Prostate gland (tissue), 2 donors: ENCODE measurements around the gene ABCA13. TPM values are rescaled to one million over a fixed set of nuclear protein-coding genes. Genes with fewer than 3 reads are reported as not detected.

Source experiments
- DNase-seq: peaks from one replicate; pipeline ENCODE4 v3.0.0-alpha.2; 2019; ENCODE audit warnings: low spot score
- H3K27ac ChIP-seq, 2 donors: fragments of 200-600 bp; sonication (generic); 2 replicates each; pipeline ENCODE4 v1.5.1; 2017 to 2019
- H3K27me3 ChIP-seq: fragments of 200-600 bp; sonication (generic); replicated peaks from 2 replicates; pipeline ENCODE4 v1.5.1; 2019; ENCODE audit not compliant: insufficient read depth
- H3K36me3 ChIP-seq, 2 donors: fragments of 200-600 bp; sonication (generic); 1 replicate in 1 of 2; 2 replicates in 1 of 2; pipeline versions ENCODE4 v1.5.1 to v1.8.1; 2017 to 2019
- H3K4me1 ChIP-seq: fragments of 200-600 bp; sonication (generic); replicated peaks from 2 replicates; pipeline ENCODE4 v1.5.1; 2019
- H3K4me3 ChIP-seq, 2 donors: fragments of 200-600 bp; sonication (generic); 2 replicates each; pipeline ENCODE4 v1.5.1; 2017 to 2019
- H3K9me3 ChIP-seq: fragments of 200-600 bp; sonication (generic); 2 replicates; pipeline ENCODE4 v1.5.1; 2017
- CTCF ChIP-seq, 4 experiments: fragments of 200-600 bp in 2 of 4; fragments of 450-650 bp in 2 of 4; sonication (generic) in 2 of 4; IDR thresholded peaks; 1 replicate in 3 of 4; 2 replicates in 1 of 4; pipeline ENCODE4 v1.5.1; 2016 to 2019; ENCODE audit warnings: antibody characterized with exemption in 4 of 4, mild to moderate bottlenecking in 2 of 4, moderate library complexity in 2 of 4
- POLR2A ChIP-seq: fragments of 450-650 bp; IDR thresholded peaks from one replicate; pipeline ENCODE4 v1.6.1; 2016; ENCODE audit warnings: antibody characterized with exemption, mild to moderate bottlenecking
- POLR2AphosphoS5 ChIP-seq: sonication (generic); formaldehyde crosslinking; IDR thresholded peaks from one replicate; pipeline ENCODE4 v1.6.1; 2017; ENCODE audit warnings: antibody characterized with exemption
- WGBS: methylation state at CpG from one replicate; pipeline ENCODE4 v1.1.5; 2018; 5-methylcytosine and 5-hydroxymethylcytosine counted together
- intact Hi-C: fragments of 100-400 bp; cut with DNase I; formaldehyde crosslinking; loops from one replicate; pipeline ENCODE4 v1.14.2; 2022
- total RNA-seq, 2 donors: library from RNA; depleted of rRNA; stranded (reverse); fragments of >200 nt; gene quantifications; one replicate each; pipeline ENCODE4 v1.1.0, GENCODE V29; 2016

ABCA13 gene
- total RNA-seq, 2 donors from 2014 or later: 0.14 to 3.5 TPM

- TF ChIP-seq CTCF (IDR thresholded peaks at IDR 0.05): no peak
- no peak for TF ChIP-seq POLR2AphosphoS5
- no peak for TF ChIP-seq POLR2A
- Histone ChIP-seq H3K4me3 (no peak overlapping the region), H3K27ac (no peak overlapping the region), H3K27me3 (no peaks in the 10 kb centered on the region), H3K4me1 (no peaks in the 10 kb centered on the region), H3K9me3 (no peaks in the 10 kb centered on the region), H3K36me3 (no peaks in the 10 kb centered on the region)
- no peak for DNase-seq
- intact Hi-C loops: no loop called here
- 67% methylated on average over 1 of the region's 1 CpG for whole genome bisulfite sequencing
Measured at GRCh38 chr7:48671656-48672055, 500.4 kb downstream of the ABCA13 start.

GRCh38 chr7:48681006-48681405, 509.7 kb downstream of the ABCA13 start:
- no peaks in the 10 kb centered on the region for H3K36me3 ChIP-seq
- intact Hi-C loops: no loop called here
- H3K4me3 ChIP-seq: no peak overlapping the region
- no peak for TF ChIP-seq CTCF (IDR thresholded peaks at IDR 0.05)
- TF ChIP-seq POLR2AphosphoS5: no peak
- TF ChIP-seq POLR2A: no peak
- H3K9me3 ChIP-seq: no peaks in the 10 kb centered on the region
- H3K27ac ChIP-seq: no peak overlapping the region
- 37% methylated on average over 2 of the region's 2 CpGs for WGBS
- no peaks in the 10 kb centered on the region for H3K4me1 ChIP-seq
- H3K27me3 ChIP-seq: no peaks in the 10 kb centered on the region
- DNase-seq: no peak

GRCh38 chr7:48691788-48692187, 520.5 kb downstream of the ABCA13 start:
- Histone ChIP-seq H3K4me3 (no peak overlapping the region), H3K27me3 (no peaks in the 10 kb centered on the region), H3K4me1 (no peaks in the 10 kb centered on the region), H3K27ac (no peak overlapping the region), H3K36me3 (no peaks in the 10 kb centered on the region), H3K9me3 (no peaks in the 10 kb centered on the region)
- WGBS: 56% methylated on average over 1 of the region's 1 CpG
- intact Hi-C loops: no loop called here
- DNase-seq: no peak
- TF ChIP-seq CTCF (IDR thresholded peaks at IDR 0.05) (no peak), POLR2AphosphoS5 (no peak), POLR2A (no peak)

Other genes with a start within 250 kb of the ABCA13 start
- 10 to 100 TPM in 1 of 2 donors, under 1 TPM in 1; 0.59 to 40.9 TPM for gene PKD1L1, start 223.0 kb upstream of the ABCA13 start, total RNA-seq
- gene HUS1, start 191.8 kb upstream of the ABCA13 start, total RNA-seq: 10 to 100 TPM; 26.1 to 43.1 TPM
- 1 to 10 TPM in 1 of 2 donors, not detected in 1; 4.5 TPM for gene SUN3, start 142.4 kb upstream of the ABCA13 start, total RNA-seq
- gene C7orf57, start 135.9 kb upstream of the ABCA13 start, total RNA-seq: under 1 TPM in 1 of 2 donors, not detected in 1; 0.34 TPM
- 10 to 100 TPM in 1 of 2 donors, 1 to 10 TPM in 1; 4.9 to 13.0 TPM for gene UPP1, start 82.2 kb upstream of the ABCA13 start, total RNA-seq